ENCODE data around the gene GPR27.

The GPR27 gene

DNA sequence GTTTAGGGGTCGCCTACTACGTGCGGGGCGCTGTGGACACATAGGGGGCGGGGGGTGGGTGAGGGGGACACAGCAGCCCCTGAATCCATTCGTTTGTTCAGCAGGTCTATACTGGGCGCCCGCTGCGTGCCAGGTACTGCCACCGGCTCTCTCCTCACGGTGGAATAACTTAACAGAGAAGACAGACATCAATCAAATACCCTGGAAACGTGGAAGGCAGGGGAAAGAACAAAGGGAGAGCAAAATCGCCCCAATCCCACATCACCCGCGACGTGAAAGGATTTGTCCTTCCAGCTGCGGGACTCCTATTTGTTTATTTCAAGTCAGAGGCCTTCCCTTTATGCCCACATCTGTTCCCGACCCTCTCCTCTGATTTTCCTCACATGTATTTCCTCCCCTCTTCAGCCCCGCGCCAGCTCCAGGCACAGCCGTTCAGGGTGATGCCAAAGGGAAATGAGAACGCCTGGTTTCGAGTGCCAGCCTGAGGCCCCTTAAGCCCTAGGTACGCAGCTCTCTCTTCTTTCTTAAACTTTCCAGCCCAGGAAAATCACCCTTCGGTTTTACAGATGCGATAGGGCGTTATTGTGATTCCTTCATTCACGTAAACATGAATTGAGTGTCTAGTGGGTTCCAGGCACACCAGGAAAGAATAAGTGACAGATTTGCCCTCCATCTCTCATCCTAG lies 32.0 kb downstream of the GPR27 start:
- Histone ChIP-seq H3K27me3 (replicated peaks; ENCODE audit: control insufficient read depth, insufficient read depth, low read length) (peaks cover 1% of the 10 kb centered on the region), H3K4me3 (replicated peaks; ENCODE audit: low read depth, low read length) (no peak overlapping the region), H3K36me3 (ENCODE audit: control insufficient read depth, insufficient read depth, low read length) (no peaks in the 10 kb centered on the region)
- TF ChIP-seq, protein P1, sequence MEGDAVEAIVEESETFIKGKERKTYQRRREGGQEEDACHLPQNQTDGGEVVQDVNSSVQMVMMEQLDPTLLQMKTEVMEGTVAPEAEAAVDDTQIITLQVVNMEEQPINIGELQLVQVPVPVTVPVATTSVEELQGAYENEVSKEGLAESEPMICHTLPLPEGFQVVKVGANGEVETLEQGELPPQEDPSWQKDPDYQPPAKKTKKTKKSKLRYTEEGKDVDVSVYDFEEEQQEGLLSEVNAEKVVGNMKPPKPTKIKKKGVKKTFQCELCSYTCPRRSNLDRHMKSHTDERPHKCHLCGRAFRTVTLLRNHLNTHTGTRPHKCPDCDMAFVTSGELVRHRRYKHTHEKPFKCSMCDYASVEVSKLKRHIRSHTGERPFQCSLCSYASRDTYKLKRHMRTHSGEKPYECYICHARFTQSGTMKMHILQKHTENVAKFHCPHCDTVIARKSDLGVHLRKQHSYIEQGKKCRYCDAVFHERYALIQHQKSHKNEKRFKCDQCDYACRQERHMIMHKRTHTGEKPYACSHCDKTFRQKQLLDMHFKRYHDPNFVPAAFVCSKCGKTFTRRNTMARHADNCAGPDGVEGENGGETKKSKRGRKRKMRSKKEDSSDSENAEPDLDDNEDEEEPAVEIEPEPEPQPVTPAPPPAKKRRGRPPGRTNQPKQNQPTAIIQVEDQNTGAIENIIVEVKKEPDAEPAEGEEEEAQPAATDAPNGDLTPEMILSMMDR (IDR thresholded peaks at IDR 0.05; ENCODE audit: insufficient read depth, low read length, poor library complexity, severe bottlenecking): no peak
- no peak for DNase-seq (ENCODE audit: extremely low read depth, insufficient read length)

DNA sequence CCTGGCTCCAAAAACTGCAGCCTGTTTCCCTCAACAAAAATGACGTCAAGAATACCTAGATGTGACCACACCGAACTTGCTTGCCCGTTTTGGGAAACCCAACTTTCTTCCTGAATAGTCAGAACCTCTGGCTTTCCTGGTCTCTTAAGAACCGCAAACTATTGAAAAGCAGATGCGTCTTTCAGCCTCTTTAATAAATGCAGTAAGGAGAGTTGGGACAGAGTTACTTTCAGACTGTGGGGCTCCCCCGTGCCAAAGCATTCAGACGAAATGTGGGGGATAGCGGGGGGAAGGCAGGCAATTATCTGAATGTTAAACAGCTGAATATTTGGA lies 32.5 kb downstream of the GPR27 start:
- TF ChIP-seq, protein P1 (IDR thresholded peaks at IDR 0.05; ENCODE audit: insufficient read depth, low read length, poor library complexity, severe bottlenecking): no peak
- Histone ChIP-seq H3K4me3 (replicated peaks; ENCODE audit: low read depth, low read length) (no peak overlapping the region), H3K36me3 (ENCODE audit: control insufficient read depth, insufficient read depth, low read length) (no peaks in the 10 kb centered on the region), H3K27me3 (replicated peaks; ENCODE audit: control insufficient read depth, insufficient read depth, low read length) (peaks cover 1% of the 10 kb centered on the region)
- no peak for DNase-seq (ENCODE audit: extremely low read depth, insufficient read length)

GRCh38 chr3:71786551-71786950 lies 32.9 kb downstream of the GPR27 start:
- TF ChIP-seq, protein P1 (IDR thresholded peaks at IDR 0.05; ENCODE audit: insufficient read depth, low read length, poor library complexity, severe bottlenecking): no peak
- Histone ChIP-seq H3K27me3 (replicated peaks; ENCODE audit: control insufficient read depth, insufficient read depth, low read length) (peaks cover 1% of the 10 kb centered on the region), H3K36me3 (ENCODE audit: control insufficient read depth, insufficient read depth, low read length) (no peaks in the 10 kb centered on the region), H3K4me3 (replicated peaks; ENCODE audit: low read depth, low read length) (no peak overlapping the region)
- DNase-seq (ENCODE audit: extremely low read depth, insufficient read length): no peak

DNA sequence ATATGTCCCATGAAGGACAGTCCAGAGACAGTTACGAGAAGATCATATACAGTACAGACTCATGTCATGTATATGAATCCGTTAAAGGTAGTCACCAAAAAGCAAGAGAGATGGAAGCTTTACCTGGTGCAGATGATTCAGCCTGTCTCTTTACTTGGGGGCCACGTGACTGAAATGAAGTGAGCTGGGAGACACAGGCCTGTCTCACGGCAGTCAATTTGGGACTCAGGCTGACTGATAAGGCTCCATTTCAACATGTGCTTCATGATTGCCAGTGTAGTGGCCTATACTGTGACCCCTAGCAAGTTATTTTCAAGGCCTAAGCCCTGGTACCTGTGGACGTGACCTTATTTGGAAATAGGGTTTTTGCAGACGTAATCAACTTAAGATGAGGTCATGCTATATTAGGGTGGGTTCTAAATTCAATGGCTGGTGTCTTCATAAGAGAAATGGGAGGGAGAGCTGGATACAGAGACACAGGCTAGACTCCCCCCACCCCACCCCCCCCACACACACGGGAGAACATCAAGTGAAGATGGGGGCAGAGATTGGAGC lies 34.3 kb downstream of the GPR27 start:
- TF ChIP-seq, protein P1 (IDR thresholded peaks at IDR 0.05; ENCODE audit: insufficient read depth, low read length, poor library complexity, severe bottlenecking): no peak
- H3K27me3 ChIP-seq (replicated peaks; ENCODE audit: control insufficient read depth, insufficient read depth, low read length): peaks cover 1% of the 10 kb centered on the region
- H3K4me3 ChIP-seq (replicated peaks; ENCODE audit: low read depth, low read length): no peak overlapping the region
- H3K36me3 ChIP-seq (ENCODE audit: control insufficient read depth, insufficient read depth, low read length): no peaks in the 10 kb centered on the region
- DNase-seq (ENCODE audit: extremely low read depth, insufficient read length): no peak

- Histone ChIP-seq H3K27me3 (replicated peaks; ENCODE audit: control insufficient read depth, insufficient read depth, low read length) (peaks cover 1% of the 10 kb centered on the region), H3K36me3 (ENCODE audit: control insufficient read depth, insufficient read depth, low read length) (no peaks in the 10 kb centered on the region), H3K4me3 (replicated peaks; ENCODE audit: low read depth, low read length) (no peak overlapping the region)
- DNase-seq (ENCODE audit: extremely low read depth, insufficient read length): no peak
- TF ChIP-seq, protein P1 (IDR thresholded peaks at IDR 0.05; ENCODE audit: insufficient read depth, low read length, poor library complexity, severe bottlenecking): no peak
These were observed 36.3 kb downstream of the GPR27 start for GRCh38 chr3:71789922-71790321.

All from GM06990 (cell line).